Activated CD8-positive, alpha-beta T cell treated with anti-CD3 and anti-CD28 coated beads, Interleukin-2, amount 10 ng/mL, durations not matched to agents 7 days and 5 days (primary cell): Measurements from ENCODE around the gene FBXL15. TPM values are rescaled to one million over a fixed set of nuclear protein-coding genes. Genes with fewer than 3 reads are reported as not detected.

Experiments
- ATAC-seq: fragments of 150-1000 bp; cut with Tn5 transposase; one replicate; pipeline ENCODE4 v1.10.0; 2021; ENCODE audit warnings: moderate library complexity
- CTCF ChIA-PET: fragments of 350-600 bp; sonication (Branson Sonifier 250); formaldehyde crosslinking; loops from one replicate; lab custom pipeline; 2021; ENCODE audit warnings: antibody characterized with exemption; lab: Charles Lee
- POLR2A ChIA-PET: fragments of 350-600 bp; sonication (Branson Sonifier 250); formaldehyde crosslinking; loops from one replicate; lab custom pipeline; 2021; ENCODE audit warnings: antibody characterized with exemption; lab: Charles Lee
- DNase-seq: peaks from one replicate; pipeline ENCODE4 v3.0.0-alpha.2; 2020
- H3K27ac Mint-ChIP-seq: one replicate; pipeline ENCODE4 v1.8.0; 2021; ENCODE audit warnings: mild to moderate bottlenecking, mixed read lengths
- H3K27me3 Mint-ChIP-seq: one replicate; pipeline ENCODE4 v1.8.0; 2021; ENCODE audit warnings: low read depth, mixed read lengths
- H3K36me3 Mint-ChIP-seq: one replicate; pipeline ENCODE4 v1.8.0; 2021; ENCODE audit warnings: low read depth, mixed read lengths
- H3K4me1 Mint-ChIP-seq: one replicate; pipeline ENCODE4 v1.8.0; 2021; ENCODE audit warnings: low read depth, mixed read lengths
- H3K4me3 Mint-ChIP-seq: one replicate; pipeline ENCODE4 v1.8.0; 2021; ENCODE audit warnings: mild to moderate bottlenecking, mixed read lengths
- H3K9me3 Mint-ChIP-seq: one replicate; pipeline ENCODE4 v1.8.0; 2022; ENCODE audit warnings: mixed read lengths; ENCODE audit not compliant: insufficient read depth
- total RNA-seq, 2 experiments: library from RNA; stranded (reverse); gene quantifications; one replicate each; pipeline ENCODE4 v1.2.3, GENCODE V29; 2021

Gene FBXL15, protein sequence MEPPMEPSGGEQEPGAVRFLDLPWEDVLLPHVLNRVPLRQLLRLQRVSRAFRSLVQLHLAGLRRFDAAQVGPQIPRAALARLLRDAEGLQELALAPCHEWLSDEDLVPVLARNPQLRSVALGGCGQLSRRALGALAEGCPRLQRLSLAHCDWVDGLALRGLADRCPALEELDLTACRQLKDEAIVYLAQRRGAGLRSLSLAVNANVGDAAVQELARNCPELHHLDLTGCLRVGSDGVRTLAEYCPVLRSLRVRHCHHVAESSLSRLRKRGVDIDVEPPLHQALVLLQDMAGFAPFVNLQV
- total RNA-seq, result 10 to 100 TPM; 12.7 to 13.8 TPM

DNA sequence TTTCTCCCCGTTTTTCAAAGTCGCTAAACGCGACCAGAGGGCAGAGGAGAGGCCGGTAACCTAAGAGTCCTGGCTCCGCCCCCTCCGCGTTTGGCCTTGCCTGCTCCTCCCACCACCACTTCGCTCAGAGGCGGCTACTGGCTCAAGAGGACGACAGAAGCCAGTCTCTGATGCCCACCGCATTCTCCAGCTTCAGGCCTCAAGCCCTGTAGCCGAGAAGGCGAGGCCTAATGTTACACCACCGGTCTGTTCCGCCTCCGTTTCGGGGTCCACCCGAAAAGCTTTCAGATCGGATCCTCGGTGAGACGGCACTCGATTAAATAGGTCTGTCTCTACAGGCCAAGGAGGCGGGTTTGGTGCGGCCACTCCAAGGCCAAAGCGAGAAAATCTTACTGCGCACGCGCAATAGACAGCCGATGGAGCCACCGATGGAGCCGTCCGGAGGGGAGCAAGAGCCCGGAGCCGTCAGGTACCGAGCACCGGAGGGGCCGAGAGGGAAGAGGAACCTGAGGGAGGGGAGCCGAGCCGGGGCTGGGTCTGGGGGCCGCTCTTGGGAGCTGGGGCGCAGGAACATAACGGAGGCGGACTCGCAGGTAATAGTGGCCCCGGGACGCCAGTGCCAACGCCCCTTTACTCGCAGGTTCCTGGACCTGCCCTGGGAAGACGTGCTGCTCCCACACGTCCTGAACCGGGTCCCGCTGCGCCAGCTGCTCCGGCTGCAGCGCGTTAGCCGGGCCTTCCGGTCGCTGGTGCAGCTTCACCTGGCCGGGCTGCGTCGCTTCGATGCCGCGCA lies at the start of gene FBXL15:
Gene FBXL15 (plus strand): TSS at position 123 of the 793 bp plus-strand sequence. CDS start 294 bp downstream, at position 417.
- ChIA-PET CTCF (interaction anchor here (1.2 to 4.8 kb wide), 12 partner anchors 11 to 190 kb away, joined by 4 to 52 read pairs (median 12); partner anchors contain the start of genes CUEDC2 and NFKB2), POLR2A (interaction anchor here (0.6 to 5.6 kb wide), 11 partner anchors 9 to 176 kb away, joined by 3 to 75 read pairs (median 5); partner anchors contain the start of genes C10orf95, CUEDC2, GBF1 and NFKB2)
- peaks cover 14% of the 10 kb centered on the region for H3K27me3 Mint-ChIP-seq

DNA sequence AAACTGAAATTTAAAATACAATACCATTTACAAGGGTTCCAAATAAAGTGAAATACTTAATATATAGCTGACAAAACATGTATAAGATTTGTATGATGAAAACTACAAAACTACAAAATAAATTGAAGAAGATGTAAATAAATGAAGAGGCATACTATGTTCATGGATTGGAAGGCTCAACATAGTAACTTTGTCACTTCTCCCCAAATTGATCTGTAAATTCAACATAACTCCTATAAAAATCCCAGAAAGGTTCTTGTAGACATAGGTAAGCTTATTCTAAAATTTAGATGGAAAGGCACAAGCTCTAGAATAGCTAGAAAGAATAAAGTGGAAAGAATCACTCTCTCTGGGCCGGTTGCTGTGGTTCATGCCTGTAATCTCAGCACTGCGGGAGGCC lies 49.3 kb upstream of the FBXL15 start:
- ChIA-PET POLR2A (interaction anchor here (2.1 kb wide), 1 partner anchor 24 kb away, joined by 5 read pairs; the partner anchor contains the start of gene NFKB2), CTCF (interaction anchor here (1.7 to 5.2 kb wide), 2 partner anchors 23 to 141 kb away, joined by 4 to 27 read pairs; no protein-coding TSS in a partner anchor)
- DNase-seq, result no peak
- Mint-ChIP-seq H3K4me3 (no peak overlapping the region), H3K36me3 (peaks cover 79% of the 10 kb centered on the region), H3K27ac (no peak overlapping the region), H3K9me3 (no peaks in the 10 kb centered on the region), H3K27me3 (no peaks in the 10 kb centered on the region), H3K4me1 (no peaks in the 10 kb centered on the region)
- ATAC-seq, result no peak

More for the DNA sequence above, at the start of gene FBXL15:
- H3K4me3 Mint-ChIP-seq, result peak within 1 kb of the TSS; percentile 94
- peak; percentile 97 for DNase-seq
- peaks cover 15% of the 10 kb centered on the region for H3K36me3 Mint-ChIP-seq
- ATAC-seq, result peak; percentile 81
- H3K27ac Mint-ChIP-seq, result peak within 1 kb of the TSS; percentile 93
- peaks cover 42% of the 10 kb centered on the region for H3K4me1 Mint-ChIP-seq
- H3K9me3 Mint-ChIP-seq, result no peaks in the 10 kb centered on the region

DNA sequence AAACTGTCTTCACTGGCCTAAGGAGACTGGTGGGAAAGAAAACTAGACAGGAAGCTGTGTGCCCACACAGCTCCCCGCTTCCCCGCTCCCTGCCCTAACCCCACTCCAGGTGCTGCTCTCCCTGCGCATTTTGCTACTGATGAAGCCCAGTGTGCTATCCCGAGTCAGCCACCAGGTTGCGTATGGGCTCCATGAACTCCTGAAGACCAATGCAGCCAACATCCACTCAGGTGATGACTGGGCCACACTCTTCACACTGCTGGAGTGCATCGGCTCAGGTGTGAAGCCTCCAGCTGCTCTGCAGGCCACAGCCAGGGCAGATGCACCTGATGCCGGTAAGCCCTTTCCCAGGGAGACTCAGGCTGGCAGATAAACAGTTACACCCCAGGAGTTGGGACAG lies 45.4 kb upstream of the FBXL15 start:
- ChIA-PET CTCF (interaction anchor here (0.7 to 5.2 kb wide), 5 partner anchors 10 to 205 kb away, joined by 3 to 27 read pairs (median 3); no protein-coding TSS in a partner anchor), POLR2A (interaction anchor here (1.3 kb wide), 1 partner anchor 19 kb away, joined by 3 read pairs; no protein-coding TSS in a partner anchor)
- peaks cover 63% of the 10 kb centered on the region for H3K36me3 Mint-ChIP-seq
- H3K4me1 Mint-ChIP-seq, result no peaks in the 10 kb centered on the region
- peak; percentile 57 for ATAC-seq
- H3K4me3 Mint-ChIP-seq, result no peak overlapping the region
- H3K27me3 Mint-ChIP-seq, result no peaks in the 10 kb centered on the region
- DNase-seq, result no peak
- no peak overlapping the region for H3K27ac Mint-ChIP-seq
- no peaks in the 10 kb centered on the region for H3K9me3 Mint-ChIP-seq

DNA sequence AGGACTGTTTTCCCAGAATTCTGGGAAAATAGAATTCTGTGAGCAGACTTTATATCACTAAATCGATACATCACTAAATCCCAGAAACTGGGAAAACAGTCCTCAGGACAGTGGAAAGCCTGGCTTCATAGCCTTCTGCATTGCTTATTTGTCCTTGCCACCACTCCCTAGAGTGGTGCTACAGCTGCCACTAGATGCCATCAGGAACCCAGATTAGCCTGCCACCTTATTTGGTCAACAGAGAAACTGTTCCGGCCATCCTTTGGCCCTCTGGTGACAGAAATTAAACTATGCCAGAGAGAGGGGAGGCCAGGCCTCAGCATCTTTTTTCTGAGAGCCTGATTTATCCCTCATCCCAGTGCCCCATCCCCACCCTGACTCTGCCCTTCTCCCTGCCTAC lies 44.8 kb upstream of the FBXL15 start:
- Mint-ChIP-seq H3K4me1 (no peaks in the 10 kb centered on the region), H3K4me3 (no peak overlapping the region), H3K9me3 (no peaks in the 10 kb centered on the region), H3K27me3 (no peaks in the 10 kb centered on the region), H3K36me3 (peaks cover 61% of the 10 kb centered on the region), H3K27ac (no peak overlapping the region)
- no peak for DNase-seq
- ATAC-seq, result no peak
- POLR2A ChIA-PET, result interaction anchor here (0.8 to 1.3 kb wide), 2 partner anchors 12 to 18 kb away, joined by 3 to 4 read pairs; no protein-coding TSS in a partner anchor
- CTCF ChIA-PET, result interaction anchor here (1.4 to 5.2 kb wide), 3 partner anchors 19 to 206 kb away, joined by 3 to 27 read pairs (median 5); no protein-coding TSS in a partner anchor

DNA sequence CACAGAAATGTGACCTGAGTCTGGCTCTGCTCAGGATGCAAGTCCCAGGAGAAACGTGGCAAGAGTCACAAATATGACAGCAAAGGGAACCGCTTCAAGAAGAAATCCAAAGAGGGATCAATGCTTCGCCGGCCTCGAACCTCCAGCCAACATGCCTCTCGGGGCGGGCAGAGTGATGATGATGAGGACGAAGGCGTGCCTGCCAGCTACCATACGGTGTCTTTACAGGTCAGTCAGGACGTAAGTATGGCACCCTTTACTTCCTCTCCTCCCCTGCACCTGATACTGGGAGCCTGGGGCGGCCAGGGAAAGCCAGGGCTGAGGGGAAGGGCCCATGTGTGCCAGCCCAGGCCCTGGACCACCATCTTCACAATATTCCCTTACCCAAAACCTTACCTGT lies 43.7 kb upstream of the FBXL15 start:
- CTCF ChIA-PET, result no interaction called here
- ATAC-seq, result no peak
- peaks cover 58% of the 10 kb centered on the region for H3K36me3 Mint-ChIP-seq
- POLR2A ChIA-PET, result no interaction called here
- no peaks in the 10 kb centered on the region for H3K27me3 Mint-ChIP-seq
- H3K27ac Mint-ChIP-seq, result no peak overlapping the region
- no peak overlapping the region for H3K4me3 Mint-ChIP-seq
- DNase-seq, result no peak
- no peaks in the 10 kb centered on the region for H3K9me3 Mint-ChIP-seq
- no peaks in the 10 kb centered on the region for H3K4me1 Mint-ChIP-seq

DNA sequence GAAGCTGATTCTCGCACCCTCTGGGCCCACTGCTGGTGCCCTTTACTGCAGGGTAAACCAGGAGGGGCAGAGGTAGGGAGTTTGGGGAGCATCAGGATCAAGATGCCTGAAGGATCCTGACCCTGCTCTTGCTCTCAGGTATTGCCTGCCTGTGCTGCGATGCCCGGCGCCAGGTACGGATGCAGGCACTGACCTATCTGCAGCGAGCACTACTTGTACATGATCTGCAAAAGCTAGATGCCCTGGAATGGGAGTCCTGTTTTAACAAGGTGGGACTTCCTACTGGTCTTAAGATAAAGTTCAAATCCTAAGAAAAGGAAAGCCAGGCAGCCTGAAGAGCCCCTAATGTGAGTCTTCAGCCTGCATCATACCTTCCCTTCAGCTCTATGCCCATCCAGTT lies 41.3 kb upstream of the FBXL15 start:
- H3K27me3 Mint-ChIP-seq, result no peaks in the 10 kb centered on the region
- H3K27ac Mint-ChIP-seq, result no peak overlapping the region
- H3K4me3 Mint-ChIP-seq, result no peak overlapping the region
- ATAC-seq (no peak), DNase-seq (no peak)
- no peaks in the 10 kb centered on the region for H3K4me1 Mint-ChIP-seq
- no peaks in the 10 kb centered on the region for H3K9me3 Mint-ChIP-seq
- ChIA-PET CTCF (interaction anchor here (1.9 kb wide), 1 partner anchor 11 kb away, joined by 4 read pairs; no protein-coding TSS in a partner anchor), POLR2A (interaction anchor here (1.6 kb wide), 1 partner anchor 15 kb away, joined by 4 read pairs; no protein-coding TSS in a partner anchor)
- peaks cover 49% of the 10 kb centered on the region for H3K36me3 Mint-ChIP-seq

DNA sequence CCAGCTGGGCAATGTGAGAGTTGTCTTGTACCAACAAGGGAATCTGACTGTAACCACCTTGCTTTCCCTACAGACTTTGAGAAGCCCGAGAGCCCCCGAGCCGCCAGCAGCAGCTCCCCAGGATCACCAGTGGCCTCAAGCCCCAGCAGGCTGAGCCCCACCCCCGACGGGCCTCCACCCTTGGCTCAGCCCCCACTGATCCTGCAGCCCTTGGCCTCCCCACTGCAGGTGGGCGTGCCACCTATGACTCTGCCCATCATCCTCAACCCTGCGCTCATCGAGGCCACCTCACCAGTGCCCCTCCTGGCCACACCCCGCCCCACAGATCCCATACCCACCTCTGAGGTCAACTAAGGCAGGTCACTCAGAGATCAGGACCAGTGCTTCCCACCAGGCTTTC lies 38.7 kb upstream of the FBXL15 start:
- ChIA-PET CTCF (interaction anchor here (1.3 kb wide), 1 partner anchor 11 kb away, joined by 4 read pairs; no protein-coding TSS in a partner anchor), POLR2A (no interaction called here)
- H3K4me1 Mint-ChIP-seq, result no peaks in the 10 kb centered on the region
- H3K27me3 Mint-ChIP-seq, result no peaks in the 10 kb centered on the region
- DNase-seq, result no peak
- no peak overlapping the region for H3K27ac Mint-ChIP-seq
- H3K36me3 Mint-ChIP-seq, result peaks cover 34% of the 10 kb centered on the region
- no peak for ATAC-seq
- H3K4me3 Mint-ChIP-seq, result no peak overlapping the region
- no peaks in the 10 kb centered on the region for H3K9me3 Mint-ChIP-seq

DNA sequence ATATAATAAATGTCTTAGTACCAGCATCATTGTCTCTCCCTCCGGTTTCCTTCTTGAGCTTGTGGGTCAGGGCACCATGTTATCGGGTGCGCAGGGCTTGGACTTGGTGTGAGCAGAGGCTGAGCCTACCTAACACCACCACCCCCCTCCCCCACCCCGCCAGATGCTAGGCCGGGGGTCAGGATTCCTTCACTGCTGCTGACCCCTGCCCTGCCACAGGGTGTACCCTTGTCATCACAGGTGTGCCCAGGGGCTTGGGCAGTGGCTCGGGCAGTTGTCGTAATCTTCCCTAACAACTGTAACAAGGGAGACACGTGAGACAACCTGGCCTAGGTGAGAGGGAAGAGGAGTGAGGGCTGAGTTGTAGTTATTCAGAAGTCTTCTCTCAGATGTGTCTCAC lies 37.8 kb upstream of the FBXL15 start:
- DNase-seq (no peak), ATAC-seq (no peak)
- Mint-ChIP-seq H3K27me3 (no peaks in the 10 kb centered on the region), H3K36me3 (peaks cover 32% of the 10 kb centered on the region), H3K27ac (no peak overlapping the region), H3K4me1 (no peaks in the 10 kb centered on the region), H3K4me3 (no peak overlapping the region), H3K9me3 (no peaks in the 10 kb centered on the region)
- ChIA-PET POLR2A (no interaction called here), CTCF (interaction anchor here (2.0 to 3.9 kb wide), 3 partner anchors 11 to 152 kb away, joined by 7 to 36 read pairs (median 34); partner anchors contain the start of gene NFKB2)

DNA sequence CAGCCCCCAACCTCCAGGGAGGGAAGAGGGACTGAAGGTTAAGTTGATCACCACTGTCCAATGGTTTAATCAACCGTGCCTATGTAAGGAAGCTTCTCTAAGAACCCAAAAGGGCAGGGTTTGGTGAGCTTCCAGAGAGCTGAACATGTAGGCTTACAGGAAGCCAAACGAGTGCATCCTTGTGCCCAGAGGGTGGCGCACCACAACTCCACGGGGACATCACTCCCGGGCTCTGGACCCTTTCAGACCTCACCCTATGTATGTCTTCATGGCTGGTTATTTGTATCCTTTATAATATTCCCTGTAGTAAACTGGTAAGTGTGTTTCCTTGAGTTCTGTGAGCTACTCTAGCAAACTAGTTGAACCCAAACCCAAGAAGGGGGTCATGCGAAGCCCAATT lies 36.6 kb upstream of the FBXL15 start:
- CTCF ChIA-PET, result interaction anchor here (0.7 to 3.9 kb wide), 12 partner anchors 10 to 200 kb away, joined by 3 to 36 read pairs (median 6); partner anchors contain the start of gene NFKB2
- POLR2A ChIA-PET, result interaction anchor here (2.8 kb wide), 1 partner anchor 11 kb away, joined by 23 read pairs; the partner anchor contains the start of gene NFKB2
- H3K4me1 Mint-ChIP-seq, result no peaks in the 10 kb centered on the region
- H3K4me3 Mint-ChIP-seq, result no peak overlapping the region
- H3K27me3 Mint-ChIP-seq, result no peaks in the 10 kb centered on the region
- H3K27ac Mint-ChIP-seq, result no peak overlapping the region
- no peak for DNase-seq
- H3K36me3 Mint-ChIP-seq, result peaks cover 30% of the 10 kb centered on the region
- ATAC-seq, result no peak
- no peaks in the 10 kb centered on the region for H3K9me3 Mint-ChIP-seq

DNA sequence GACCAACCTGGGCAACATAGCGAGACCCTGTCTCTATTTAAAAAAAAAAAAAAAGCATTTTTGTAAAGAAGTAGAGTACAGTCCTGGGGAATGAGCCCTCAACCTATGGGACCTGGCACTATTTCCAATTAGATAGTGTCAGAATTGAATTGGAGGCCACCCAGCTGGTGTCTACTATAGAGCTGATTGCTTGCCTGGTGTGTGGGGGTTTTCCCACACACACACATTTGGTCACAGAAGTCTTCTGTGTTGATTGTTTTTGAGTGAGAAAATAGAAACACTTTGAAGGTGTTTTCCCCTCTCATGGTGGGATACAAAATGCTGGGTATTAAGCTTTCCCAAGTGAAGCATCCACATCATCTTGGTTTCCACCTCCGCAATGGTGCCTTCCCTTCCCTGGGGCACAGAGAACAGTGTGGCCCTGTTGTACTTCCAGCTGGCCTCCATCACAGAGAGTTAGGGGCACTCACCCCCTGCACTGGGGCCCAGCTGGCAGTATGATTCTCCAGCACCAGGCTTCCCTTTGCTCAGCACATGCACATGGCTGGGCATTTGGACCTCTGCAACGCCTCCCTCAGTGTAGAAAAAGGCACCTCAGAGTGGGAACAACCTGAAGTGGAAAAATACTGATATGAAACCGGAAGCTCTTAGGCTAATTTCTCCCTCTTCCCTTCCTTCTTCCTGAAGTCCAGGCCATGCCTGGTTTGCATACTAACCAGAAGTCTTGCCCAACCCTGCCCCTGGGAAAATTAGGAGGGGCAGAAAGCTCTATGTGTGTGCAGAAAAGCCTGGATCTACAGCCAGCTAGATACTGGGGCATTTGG lies 35.8 kb upstream of the FBXL15 start:
- POLR2A ChIA-PET, result interaction anchor here (2.8 kb wide), 1 partner anchor 10 kb away, joined by 23 read pairs; the partner anchor contains the start of gene NFKB2
- no peak overlapping the region for H3K27ac Mint-ChIP-seq
- DNase-seq, result no peak

More for the DNA sequence above, 35.8 kb upstream of the FBXL15 start:
- Mint-ChIP-seq H3K9me3 (no peaks in the 10 kb centered on the region), H3K4me1 (no peaks in the 10 kb centered on the region), H3K36me3 (peaks cover 23% of the 10 kb centered on the region), H3K27me3 (no peaks in the 10 kb centered on the region), H3K4me3 (no peak overlapping the region)
- CTCF ChIA-PET, result interaction anchor here (0.7 to 3.9 kb wide), 12 partner anchors 9 to 216 kb away, joined by 3 to 36 read pairs (median 7); partner anchors contain the start of gene NFKB2
- ATAC-seq, result no peak
